HT1080 (cell line): ENCODE results near the gene CACNG4. TPM values are rescaled to one million over a fixed set of nuclear protein-coding genes. Genes with fewer than 3 reads are reported as not detected.

Experiments
- DNase-seq: peaks from one replicate; pipeline ENCODE4 v3.0.0-alpha.2; 2015; ENCODE audit warnings: low read depth
- polyA plus RNA-seq, 2 experiments: library from polyadenylated mRNA; depleted of rRNA; stranded (reverse); fragments of >200 nt; gene quantifications; 2 replicates each; pipeline ENCODE4 v1.2.3, GENCODE V29; 2015
- total RNA-seq: library from RNA; depleted of rRNA; stranded (reverse); fragments of >200 nt; shearing (Covaris generic); gene quantifications from 2 replicates; pipeline ENCODE4 v1.2.3, GENCODE V29; 2014; rRNA removed

CACNG4 gene
- not detected in 2 replicates for total RNA-seq
- polyA plus RNA-seq (2015; cell fraction: cytosol; rRNA removed) = 0.01 and 0.05 TPM in 2 replicates
- polyA plus RNA-seq (2015; cell fraction: nucleus; rRNA removed) = 0.07 TPM in 1 of 2 replicates, not detected in the other

GRCh38 chr17:66963909-66964771 lies at the start of gene CACNG4:
TSS of gene CACNG4 (plus strand) at chr17:66964707. CDS start at chr17:66964912, 205 bp downstream.
- no peak for DNase-seq

- peak; percentile 48 for DNase-seq
Observed at GRCh38 chr17:66915204-66915611, 49.3 kb upstream of the CACNG4 start.

GRCh38 chr17:66915792-66916191 lies 48.7 kb upstream of the CACNG4 start:
- no peak for DNase-seq

DNA sequence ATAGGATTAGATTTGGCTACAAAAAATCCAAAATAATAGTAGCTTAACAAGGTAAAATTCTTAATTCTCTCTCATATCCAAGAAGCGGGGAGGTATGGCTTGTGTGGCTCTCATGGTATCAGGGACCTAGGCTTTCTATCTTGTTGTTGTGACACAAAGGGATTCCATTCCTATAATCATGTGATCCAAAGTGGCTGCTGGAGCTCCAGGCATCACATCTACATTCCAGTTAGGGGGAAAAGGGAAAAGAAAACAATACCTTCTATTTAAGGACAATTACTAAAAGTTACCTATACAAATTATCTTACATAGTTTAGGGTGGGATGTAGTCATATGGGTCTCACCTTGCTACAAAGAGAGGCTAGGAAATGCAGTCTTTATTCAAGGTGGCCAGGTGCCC lies 47.6 kb upstream of the CACNG4 start:
- DNase-seq = no peak

DNA sequence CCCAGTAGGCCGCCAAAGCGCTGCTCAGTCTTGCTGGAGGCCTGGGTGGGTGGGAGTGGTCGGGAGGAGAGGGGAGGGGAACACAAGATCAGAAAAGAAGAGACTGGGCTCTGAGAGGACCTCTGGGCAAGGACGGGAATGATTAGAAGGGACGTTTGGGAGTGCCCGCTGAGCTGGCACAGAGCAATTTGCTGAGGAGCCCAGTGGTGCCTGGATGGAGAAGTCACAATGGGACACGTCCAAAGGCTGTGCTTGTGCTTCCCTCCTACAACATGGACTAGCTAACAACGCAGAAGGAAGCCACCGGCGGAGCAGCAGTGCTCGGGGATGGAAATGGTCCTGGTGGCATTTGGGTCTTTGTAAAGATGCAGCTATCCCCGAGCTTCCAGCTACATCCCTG lies 45.6 kb upstream of the CACNG4 start:
- DNase-seq = no peak

GRCh38 chr17:66920435-66920834 lies 44.1 kb upstream of the CACNG4 start:
- no peak for DNase-seq

- no peak for DNase-seq
Observed at GRCh38 chr17:66920950-66921349, 43.6 kb upstream of the CACNG4 start.

- DNase-seq = no peak
Observed at GRCh38 chr17:66923886-66924285, 40.6 kb upstream of the CACNG4 start.

DNA sequence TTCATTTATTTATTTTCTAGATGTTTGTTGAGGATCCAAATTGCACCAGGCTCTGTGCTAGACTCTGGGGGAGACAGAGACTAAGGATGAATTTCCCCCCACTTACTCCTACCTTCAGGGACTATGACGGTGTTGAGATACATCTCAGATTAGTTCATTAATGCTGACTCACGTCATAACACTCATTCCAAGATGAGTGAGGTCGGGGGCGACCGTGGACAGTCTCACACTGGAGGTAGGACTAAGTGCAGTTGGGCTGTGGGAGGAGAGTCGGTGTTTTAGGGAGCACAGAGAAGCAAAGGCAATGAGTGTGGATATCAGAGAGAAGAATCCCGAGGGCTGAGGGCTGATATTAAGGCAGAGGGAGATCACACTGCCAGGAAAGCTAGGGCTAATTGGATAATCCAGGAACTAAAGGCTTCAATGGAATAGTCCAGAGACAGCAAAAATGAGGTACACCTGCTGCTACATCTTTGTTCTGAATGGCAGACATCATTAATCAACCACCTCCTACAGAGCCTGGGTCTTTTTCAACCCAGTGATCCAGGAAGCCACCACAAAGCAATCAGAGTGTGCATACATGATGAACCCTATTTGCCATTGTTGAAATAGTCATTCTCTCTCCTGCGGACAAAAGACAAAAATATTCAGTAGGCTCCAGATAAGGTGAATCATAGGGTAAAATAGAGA lies 38.6 kb upstream of the CACNG4 start:
- no peak for DNase-seq

DNA sequence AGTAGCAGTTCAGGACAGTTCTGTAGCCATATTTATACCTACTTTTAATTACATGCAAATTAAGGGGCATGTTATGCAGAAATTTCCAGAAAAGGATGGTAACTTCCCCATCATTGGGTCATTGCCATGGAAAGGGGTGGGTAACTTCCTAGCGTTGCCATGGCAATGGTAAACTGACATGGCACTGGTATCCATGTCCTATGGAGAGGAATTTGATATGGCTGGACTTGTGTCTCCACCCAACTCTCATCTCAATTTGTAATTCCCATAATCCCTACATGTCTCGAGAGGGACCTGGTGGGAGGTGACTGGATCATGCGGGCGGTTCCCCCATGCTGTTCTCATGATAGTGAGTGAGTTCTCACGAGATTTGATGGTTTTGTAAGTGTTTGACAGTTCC lies 35.6 kb upstream of the CACNG4 start:
- DNase-seq = no peak

GRCh38 chr17:66929591-66929990 lies 34.9 kb upstream of the CACNG4 start:
- no peak for DNase-seq

- DNase-seq = no peak
Observed at GRCh38 chr17:66930933-66931332, 33.6 kb upstream of the CACNG4 start.

- DNase-seq = no peak
Observed at GRCh38 chr17:66932311-66932710, 32.2 kb upstream of the CACNG4 start.

DNA sequence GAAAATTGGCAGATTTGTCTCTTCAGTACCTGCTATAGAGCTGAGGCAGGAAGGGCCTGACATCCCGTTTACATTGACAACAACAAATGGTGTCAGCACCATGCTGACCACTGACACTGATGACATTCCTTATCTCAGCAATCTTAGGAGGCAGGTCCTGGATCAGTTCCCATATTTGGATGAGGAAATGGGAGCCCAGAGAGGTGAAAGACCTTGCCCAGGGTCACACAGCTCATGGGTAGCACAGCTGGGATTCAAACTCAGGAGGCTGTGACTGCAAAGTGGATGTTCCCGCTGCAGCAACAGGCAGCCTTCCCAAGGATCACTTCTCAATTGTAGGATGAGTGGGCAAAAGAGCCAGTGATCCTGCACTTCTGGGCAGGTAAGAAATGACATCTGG lies 30.5 kb upstream of the CACNG4 start:
- DNase-seq = no peak

GRCh38 chr17:66935717-66936116 lies 28.8 kb upstream of the CACNG4 start:
- DNase-seq = no peak

- DNase-seq = no peak
Observed at GRCh38 chr17:66938656-66939055, 25.9 kb upstream of the CACNG4 start.

DNA sequence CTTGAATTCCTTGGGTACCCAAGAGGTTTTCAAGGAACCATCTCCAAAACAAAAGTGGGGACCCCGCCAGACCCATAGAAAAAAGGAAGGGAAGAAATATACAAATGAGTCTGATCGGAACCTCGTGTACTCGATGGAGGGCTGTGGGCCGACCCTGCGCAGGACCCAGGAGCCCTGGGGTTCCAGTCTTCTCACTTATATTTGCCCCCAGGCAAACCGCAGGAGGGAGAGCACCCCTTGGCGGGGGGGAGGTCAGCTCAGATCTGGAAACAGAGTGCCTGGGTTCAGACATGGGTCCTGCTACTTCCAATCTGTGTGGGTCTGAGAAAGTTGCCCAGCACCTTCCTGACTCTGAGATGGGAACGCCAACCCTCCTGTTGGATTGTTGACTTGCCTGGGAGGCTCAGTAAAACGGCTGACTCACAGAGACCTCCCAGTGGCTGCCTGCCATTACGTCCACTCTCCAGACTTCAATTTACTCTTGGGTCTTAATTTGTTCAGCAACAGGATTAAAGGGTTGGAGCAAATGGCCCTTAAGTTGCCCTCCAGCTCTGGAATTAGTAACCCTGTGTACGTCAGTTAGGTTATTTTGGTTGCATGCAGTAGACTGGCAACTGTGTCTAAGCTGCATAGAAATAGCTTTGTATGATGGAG lies 24.9 kb upstream of the CACNG4 start:
- no peak for DNase-seq

- DNase-seq = no peak
Observed at GRCh38 chr17:66941249-66941648, 23.3 kb upstream of the CACNG4 start.

GRCh38 chr17:66941773-66942450 lies 22.6 kb upstream of the CACNG4 start:
- DNase-seq = no peak

GRCh38 chr17:66942451-66943264 lies 21.8 kb upstream of the CACNG4 start:
- DNase-seq = no peak
